HFF-Myc (cell line): ENCODE results near the gene FYTTD1.

ENCODE experiments used
- DNase-seq: peaks from one replicate; pipeline ENCODE4 v3.0.0-alpha.2; 2011; ENCODE audit warnings: low read depth; ENCODE audit errors: extremely low read depth
- H3K4me3 ChIP-seq: replicated peaks from 2 replicates; pipeline ENCODE4 v1.5.1; 2011; ENCODE audit warnings: low read depth, mild to moderate bottlenecking, control low read depth, low read length
- TF ChIP-seq, protein P1 (sequence below): IDR thresholded peaks from 2 replicates; pipeline ENCODE4 v1.5.1; 2012; ENCODE audit warnings: mild to moderate bottlenecking, low read depth, low read length, control low read depth; ENCODE audit errors: missing control alignments

FYTTD1 gene

DNA sequence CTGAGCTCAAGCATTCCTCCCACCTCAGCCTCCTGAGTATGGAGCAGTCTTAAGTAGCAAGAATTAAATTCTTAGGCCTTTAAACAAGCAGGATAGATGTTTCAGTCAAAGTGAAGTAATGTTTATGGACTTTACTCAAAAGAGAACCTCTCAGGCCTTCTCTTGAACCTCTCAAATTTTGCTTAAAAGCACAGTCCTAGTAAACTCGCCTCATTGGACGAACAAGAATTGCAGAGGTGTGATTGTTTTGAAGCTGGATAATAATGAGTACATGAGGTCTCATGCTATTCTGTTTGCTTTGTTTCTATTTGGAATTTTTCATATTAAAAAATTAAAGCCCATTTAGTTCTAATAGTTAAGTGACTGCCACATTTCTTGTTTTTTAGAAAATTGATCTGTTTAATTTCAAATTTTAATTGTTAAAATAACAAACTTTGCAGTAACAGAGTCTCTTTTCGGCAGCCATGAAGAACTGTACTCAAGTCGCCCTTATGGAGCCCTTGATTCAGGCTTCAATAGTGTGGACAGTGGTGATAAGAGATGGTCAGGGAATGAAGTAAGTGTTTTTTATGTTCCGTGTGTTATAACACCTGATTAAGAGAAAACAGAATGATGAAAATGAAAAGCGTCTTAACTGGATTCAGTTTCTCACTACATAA lies 80.8 kb downstream of the FYTTD1 start:
- TF ChIP-seq, protein P1, sequence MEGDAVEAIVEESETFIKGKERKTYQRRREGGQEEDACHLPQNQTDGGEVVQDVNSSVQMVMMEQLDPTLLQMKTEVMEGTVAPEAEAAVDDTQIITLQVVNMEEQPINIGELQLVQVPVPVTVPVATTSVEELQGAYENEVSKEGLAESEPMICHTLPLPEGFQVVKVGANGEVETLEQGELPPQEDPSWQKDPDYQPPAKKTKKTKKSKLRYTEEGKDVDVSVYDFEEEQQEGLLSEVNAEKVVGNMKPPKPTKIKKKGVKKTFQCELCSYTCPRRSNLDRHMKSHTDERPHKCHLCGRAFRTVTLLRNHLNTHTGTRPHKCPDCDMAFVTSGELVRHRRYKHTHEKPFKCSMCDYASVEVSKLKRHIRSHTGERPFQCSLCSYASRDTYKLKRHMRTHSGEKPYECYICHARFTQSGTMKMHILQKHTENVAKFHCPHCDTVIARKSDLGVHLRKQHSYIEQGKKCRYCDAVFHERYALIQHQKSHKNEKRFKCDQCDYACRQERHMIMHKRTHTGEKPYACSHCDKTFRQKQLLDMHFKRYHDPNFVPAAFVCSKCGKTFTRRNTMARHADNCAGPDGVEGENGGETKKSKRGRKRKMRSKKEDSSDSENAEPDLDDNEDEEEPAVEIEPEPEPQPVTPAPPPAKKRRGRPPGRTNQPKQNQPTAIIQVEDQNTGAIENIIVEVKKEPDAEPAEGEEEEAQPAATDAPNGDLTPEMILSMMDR: no peak
- no peak overlapping the region for H3K4me3 ChIP-seq
- DNase-seq: no peak

DNA sequence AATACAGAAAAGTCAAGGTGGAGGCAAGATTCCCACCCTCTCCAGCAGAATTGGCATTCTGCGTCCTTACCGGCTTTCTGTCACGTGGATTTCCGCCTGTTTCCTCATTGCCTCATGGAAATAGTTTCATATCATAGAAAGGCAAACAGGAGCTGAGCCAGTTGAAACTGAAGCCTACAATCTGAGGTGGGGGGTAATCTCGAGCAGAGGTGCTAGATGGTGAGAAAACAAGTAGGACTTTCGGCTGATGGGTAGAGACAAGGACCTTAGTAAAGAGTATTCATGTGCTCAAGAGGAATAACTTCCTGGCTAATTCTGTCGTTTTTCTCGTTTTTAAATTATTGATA lies 81.3 kb downstream of the FYTTD1 start:
- H3K4me3 ChIP-seq: no peak overlapping the region
- no peak for DNase-seq
- TF ChIP-seq, protein P1: no peak

DNA sequence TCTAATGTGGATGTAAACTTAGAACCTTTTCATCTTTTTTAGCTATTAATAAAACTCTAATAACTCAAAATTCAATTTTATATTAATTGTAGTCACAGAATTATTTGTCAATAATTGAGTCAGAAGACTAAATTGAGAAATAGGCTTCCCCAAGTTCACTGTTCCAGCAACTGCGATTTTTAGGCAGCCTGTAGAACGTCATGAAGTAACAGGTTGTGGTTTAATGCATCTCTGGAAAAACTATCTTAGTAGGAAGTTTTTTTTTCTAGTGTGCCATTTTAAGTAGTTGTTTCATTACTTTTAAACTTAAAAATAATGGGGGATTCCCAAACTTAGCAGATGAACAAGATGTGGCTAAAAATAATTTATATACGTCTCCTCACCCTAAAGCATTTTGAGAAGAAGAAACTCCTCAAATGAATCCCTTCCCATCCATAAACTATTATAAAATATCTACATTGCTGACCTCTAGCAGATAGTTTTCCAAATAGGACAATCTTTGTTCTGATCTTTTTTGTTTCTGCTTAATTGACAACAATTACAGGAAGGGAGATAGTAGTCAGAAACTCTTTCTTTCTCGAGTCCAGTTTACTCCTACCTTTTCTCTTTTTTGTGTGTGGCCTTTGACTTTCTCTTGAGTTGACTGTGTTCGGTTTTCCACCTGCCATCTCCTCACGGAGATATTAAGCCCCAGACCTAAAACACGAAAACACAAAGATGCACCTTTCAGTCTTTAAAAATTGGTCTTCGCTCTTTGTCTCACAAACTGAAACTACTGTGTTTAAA lies 84.4 kb downstream of the FYTTD1 start:
- DNase-seq: no peak
- H3K4me3 ChIP-seq: no peak overlapping the region
- TF ChIP-seq, protein P1: no peak

DNA sequence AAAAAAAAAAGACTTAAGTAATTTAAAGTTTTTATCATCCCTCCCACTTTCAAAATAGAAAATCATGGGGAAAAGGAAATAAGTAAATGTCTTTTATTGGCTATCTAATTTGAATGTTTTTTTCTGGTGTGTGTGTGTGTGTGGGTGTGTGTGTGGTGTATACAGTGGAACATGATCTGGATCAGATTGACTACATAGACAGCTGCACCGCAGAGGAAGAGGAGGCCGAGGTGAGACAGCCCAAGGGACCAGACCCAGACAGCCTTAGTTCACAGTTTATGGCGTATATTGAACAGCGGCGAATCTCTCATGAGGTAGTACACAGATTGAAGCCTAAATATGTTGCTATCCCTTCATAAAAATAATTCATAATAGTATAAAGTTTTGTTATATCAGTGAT lies 85.8 kb downstream of the FYTTD1 start:
- DNase-seq: no peak
- no peak overlapping the region for H3K4me3 ChIP-seq
- TF ChIP-seq, protein P1: no peak

DNA sequence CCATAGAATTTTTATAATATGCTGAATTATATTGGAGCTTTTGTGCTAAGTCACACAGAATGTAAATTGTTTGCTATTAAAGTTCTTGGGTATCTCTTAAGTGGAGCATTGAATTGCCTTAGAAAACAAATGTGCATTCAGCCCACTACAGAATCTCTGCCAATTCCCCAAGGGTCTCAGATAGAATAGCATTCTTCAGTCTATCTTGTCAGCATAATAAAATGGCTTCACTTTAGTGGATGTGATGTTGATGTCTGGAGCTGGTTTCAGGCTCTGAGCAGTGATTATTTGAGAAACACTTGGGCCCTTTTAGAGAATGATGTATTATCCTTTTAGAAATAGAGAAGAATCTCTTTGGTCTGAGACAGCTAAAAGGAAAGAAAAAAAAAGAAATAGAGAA lies 86.6 kb downstream of the FYTTD1 start:
- H3K4me3 ChIP-seq: no peak overlapping the region
- DNase-seq: no peak
- TF ChIP-seq, protein P1: no peak
